ENCODE data around the gene A3GALT2. TPM values are rescaled to one million over a fixed set of nuclear protein-coding genes. Genes with fewer than 3 reads are reported as not detected.

Gene A3GALT2
- total RNA-seq, 1 donor from 2014 or later = not detected

DNA sequence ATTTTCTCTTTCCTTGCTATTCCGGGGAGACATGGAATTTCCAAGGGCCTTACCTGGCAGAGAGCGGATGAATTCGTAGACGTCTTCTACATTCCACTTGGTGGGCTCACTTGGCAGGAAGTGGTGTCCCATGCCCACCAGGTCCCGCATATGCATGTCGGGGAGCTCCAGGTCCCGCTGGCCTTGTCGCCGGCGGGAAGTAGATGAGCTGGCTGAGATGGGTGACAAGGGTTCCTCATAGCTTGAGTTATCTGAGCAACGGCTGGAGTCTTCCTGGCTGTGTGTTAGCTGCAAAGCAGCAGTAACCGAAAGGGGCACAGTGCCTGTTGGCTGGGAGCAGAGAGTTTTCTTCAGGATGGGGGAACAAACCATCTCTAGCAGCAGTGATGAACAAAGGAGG, 7.9 kb upstream of the A3GALT2 start:
- no peak overlapping the region for H3K4me3 ChIP-seq
- H3K4me1 ChIP-seq = peaks cover 17 to 39% of the 10 kb centered on the region in 2 donors
- peaks cover 93 to 95% of the 10 kb centered on the region in 2 donors for H3K36me3 ChIP-seq
- intact Hi-C loops (cut with DNase I) = no loop called here
- H3K27me3 ChIP-seq = no peaks in the 10 kb centered on the region
- H3K27ac ChIP-seq = peak overlapping the region; percentile 25 to 26
- H3K9me3 ChIP-seq = no peaks in the 10 kb centered on the region
- DNase-seq (ENCODE audit: low spot score in 2 of 2) = no peak
- TF ChIP-seq, protein P1, sequence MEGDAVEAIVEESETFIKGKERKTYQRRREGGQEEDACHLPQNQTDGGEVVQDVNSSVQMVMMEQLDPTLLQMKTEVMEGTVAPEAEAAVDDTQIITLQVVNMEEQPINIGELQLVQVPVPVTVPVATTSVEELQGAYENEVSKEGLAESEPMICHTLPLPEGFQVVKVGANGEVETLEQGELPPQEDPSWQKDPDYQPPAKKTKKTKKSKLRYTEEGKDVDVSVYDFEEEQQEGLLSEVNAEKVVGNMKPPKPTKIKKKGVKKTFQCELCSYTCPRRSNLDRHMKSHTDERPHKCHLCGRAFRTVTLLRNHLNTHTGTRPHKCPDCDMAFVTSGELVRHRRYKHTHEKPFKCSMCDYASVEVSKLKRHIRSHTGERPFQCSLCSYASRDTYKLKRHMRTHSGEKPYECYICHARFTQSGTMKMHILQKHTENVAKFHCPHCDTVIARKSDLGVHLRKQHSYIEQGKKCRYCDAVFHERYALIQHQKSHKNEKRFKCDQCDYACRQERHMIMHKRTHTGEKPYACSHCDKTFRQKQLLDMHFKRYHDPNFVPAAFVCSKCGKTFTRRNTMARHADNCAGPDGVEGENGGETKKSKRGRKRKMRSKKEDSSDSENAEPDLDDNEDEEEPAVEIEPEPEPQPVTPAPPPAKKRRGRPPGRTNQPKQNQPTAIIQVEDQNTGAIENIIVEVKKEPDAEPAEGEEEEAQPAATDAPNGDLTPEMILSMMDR (IDR thresholded peaks at IDR 0.05) = no peak

DNA sequence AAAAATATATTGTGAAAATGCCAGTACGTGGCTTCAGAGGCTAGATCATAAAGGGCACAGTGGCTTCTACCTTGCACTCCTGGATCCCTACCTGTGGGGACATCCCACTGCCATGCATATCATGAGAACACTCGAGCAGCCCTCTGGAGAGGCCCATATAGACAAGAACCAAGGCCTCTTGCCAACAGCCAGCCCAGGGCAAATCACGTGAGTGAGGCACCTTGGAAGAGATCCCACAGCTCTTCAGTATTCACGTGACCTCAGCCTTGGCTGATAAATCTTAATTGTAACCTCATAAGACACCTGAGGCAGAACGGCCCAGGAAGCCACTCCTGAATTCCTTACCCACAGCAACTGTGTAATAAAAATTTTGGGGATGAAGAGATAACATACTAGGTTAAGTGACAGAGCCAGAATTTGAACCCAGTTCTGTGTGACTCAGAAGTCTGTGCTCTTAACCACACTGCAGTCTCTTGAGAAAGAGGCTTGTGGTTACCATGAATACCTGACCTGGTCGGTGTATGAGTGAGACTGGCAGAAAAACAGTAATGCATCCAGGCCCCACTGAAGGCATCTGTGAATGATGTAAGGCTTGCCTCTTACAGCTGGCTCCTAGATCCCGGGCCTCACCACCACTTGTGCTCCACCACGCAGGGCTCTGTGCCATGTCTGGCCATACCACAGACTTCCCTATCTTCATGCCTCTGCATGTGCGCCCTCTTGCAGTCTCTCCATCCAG, 6.9 kb upstream of the A3GALT2 start:
- intact Hi-C loops (cut with DNase I) = no loop called here
- no peaks in the 10 kb centered on the region for H3K9me3 ChIP-seq
- peaks cover 11 to 30% of the 10 kb centered on the region in 2 donors for H3K4me1 ChIP-seq
- H3K36me3 ChIP-seq = peaks cover 99 to 100% of the 10 kb centered on the region in 2 donors
- H3K4me3 ChIP-seq = no peak overlapping the region
- no peaks in the 10 kb centered on the region for H3K27me3 ChIP-seq
- peak overlapping the region; percentile 25 to 26 for H3K27ac ChIP-seq
- peak in 1 of 2 donors; percentile 81 for DNase-seq (ENCODE audit: low spot score in 2 of 2)
- TF ChIP-seq, protein P1 (IDR thresholded peaks at IDR 0.05) = no peak

DNA sequence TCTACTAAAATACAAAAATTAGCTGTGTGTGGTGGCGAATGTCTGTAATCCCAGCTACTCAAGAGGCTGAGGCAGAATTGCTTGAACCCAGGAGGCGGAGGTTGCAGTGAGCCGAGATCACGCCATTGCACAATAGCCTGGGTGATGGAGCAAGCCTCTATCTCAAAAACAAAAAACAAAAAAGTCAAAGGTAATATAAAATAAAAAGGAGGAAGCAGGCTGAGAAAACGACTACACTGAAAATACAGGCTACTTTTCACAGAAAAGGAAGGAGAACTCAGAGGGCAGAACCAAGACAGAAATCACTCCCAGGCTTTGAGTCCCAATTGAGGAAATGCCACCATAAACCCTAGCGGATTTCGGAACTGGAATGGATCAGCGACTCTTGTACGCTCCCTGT, 5.9 kb upstream of the A3GALT2 start:
- H3K36me3 ChIP-seq = peaks cover 94% of the 10 kb centered on the region in 2 donors
- DNase-seq (ENCODE audit: low spot score in 2 of 2) = no peak
- peaks cover 3 to 21% of the 10 kb centered on the region in 2 donors for H3K4me1 ChIP-seq
- no peaks in the 10 kb centered on the region for H3K9me3 ChIP-seq
- intact Hi-C loops (cut with DNase I) = no loop called here
- H3K27me3 ChIP-seq = no peaks in the 10 kb centered on the region
- H3K4me3 ChIP-seq = no peak overlapping the region
- TF ChIP-seq, protein P1 (IDR thresholded peaks at IDR 0.05) = no peak
- H3K27ac ChIP-seq = peak overlapping the region in 1 of 2 donors; percentile 26

DNA sequence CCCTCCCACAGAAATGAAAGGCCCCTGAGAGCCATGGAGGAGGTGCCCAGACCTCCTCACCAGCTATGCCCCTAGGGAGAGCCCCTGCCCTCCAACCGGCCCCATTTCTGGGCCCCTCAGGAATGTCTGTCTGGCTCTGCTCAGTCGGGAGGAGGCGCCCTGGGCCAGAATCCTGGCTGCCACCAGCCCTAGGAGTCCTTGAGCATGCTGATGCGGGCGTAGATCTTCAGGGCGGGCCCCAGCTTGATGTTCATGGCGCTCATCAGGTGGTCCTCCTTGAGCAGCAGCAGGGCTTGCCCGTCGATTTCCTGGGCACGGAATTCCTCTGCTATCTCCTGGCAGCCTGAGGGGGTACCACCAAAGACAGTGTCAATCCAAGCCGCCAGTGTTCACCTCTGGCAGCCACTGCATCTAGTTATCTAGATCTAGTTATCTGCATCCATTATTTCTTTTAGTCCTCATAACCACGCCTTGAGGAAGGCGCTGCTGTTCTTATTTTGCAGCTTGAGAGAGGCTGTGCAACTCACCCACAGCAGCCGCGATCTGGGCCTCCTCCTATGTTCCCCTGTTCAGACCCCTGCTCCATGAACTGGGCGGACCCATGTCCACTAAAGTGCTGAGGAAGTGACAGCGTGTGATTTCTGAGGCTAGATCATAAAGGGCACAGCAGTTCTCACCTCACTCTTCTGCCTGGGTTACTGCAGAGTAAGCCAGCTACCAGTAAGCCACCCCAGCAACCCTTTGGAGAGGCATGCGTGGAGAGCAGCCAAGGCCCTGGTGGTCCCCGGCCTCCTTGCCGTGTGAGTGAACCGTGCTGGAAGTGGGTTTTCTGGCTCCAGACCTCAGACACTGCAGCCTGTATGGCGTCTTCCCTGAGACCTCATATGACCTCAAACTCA, 4.0 kb upstream of the A3GALT2 start:
- TF ChIP-seq, protein P1 (IDR thresholded peaks at IDR 0.05) = no peak
- peaks cover 0 to 16% of the 10 kb centered on the region in 2 donors for H3K4me1 ChIP-seq
- H3K27me3 ChIP-seq = no peaks in the 10 kb centered on the region
- peaks cover 76 to 79% of the 10 kb centered on the region in 2 donors for H3K36me3 ChIP-seq
- intact Hi-C loops (cut with DNase I) = no loop called here
- peak overlapping the region; percentile 6 to 20 for H3K27ac ChIP-seq
- no peak overlapping the region for H3K4me3 ChIP-seq
- H3K9me3 ChIP-seq = no peaks in the 10 kb centered on the region
- DNase-seq (ENCODE audit: low spot score in 2 of 2) = no peak

DNA sequence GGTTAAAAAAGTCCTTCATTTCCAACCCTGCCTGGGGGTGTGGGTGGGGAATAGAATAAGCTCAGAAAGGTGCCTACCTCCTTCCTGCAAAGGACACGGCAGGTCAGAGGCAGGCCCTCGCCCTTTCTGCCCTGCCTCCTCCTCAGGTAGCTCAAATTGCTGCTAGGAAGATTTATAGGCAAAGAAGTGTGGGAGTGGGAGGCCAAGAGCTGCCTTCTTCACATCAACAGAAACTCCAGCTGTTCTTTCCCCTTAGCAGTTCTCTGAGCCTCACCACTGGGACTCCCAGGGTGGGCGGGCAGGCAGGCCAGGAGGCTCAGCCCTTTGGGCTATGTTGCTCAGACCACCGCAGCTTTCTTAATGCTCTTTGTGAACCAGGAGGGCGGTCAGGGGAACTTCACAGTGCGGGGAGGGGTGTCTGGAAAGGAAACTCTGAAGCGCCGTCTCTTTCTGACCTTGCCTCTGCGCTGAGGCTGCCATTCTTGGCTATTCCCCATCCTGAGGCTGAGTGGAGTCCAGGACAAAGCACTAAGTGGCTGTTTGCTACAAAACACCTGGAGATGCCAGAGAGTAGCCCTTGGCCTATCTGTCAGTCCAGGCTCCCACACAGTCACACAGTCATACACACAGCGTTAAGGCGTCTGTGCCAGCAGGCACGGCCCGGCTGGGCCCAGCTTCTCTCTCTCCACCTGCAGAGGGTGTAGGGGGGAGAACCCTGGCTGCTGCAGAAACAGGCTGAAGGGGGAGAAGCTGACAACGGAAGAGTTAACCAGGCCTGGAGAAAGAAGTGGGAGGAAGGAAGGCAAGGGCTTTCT, 3.0 kb upstream of the A3GALT2 start:
- H3K36me3 ChIP-seq = peaks cover 65 to 68% of the 10 kb centered on the region in 2 donors
- H3K27me3 ChIP-seq = no peaks in the 10 kb centered on the region
- TF ChIP-seq, protein P1 (IDR thresholded peaks at IDR 0.05) = no peak
- no peak for DNase-seq (ENCODE audit: low spot score in 2 of 2)
- no peaks in the 10 kb centered on the region for H3K9me3 ChIP-seq
- no peak overlapping the region for H3K4me3 ChIP-seq
- peak overlapping the region in 1 of 2 donors; percentile 6 for H3K27ac ChIP-seq
- intact Hi-C loops (cut with DNase I) = no loop called here
- peaks cover 0 to 16% of the 10 kb centered on the region in 2 donors for H3K4me1 ChIP-seq
